GM12891 (cell line): ENCODE data around the gene COL4A6.

Source experiments
- PAX5 ChIP-seq: IDR thresholded peaks from 2 replicates; pipeline ENCODE4 v1.6.1; 2011; ENCODE audit warnings: low read length, moderate library complexity, mild to moderate bottlenecking; ENCODE audit not compliant: insufficient read depth, severe bottlenecking
- POLR2A ChIP-seq: IDR thresholded peaks from 2 replicates; pipeline ENCODE4 v1.6.1; 2011; ENCODE audit warnings: low read depth, low read length, control low read depth
- POLR2AphosphoS5 ChIP-seq: IDR thresholded peaks from 2 replicates; pipeline ENCODE4 v1.6.1; 2011; ENCODE audit warnings: low read depth, low read length, control low read depth
- SPI1 ChIP-seq: IDR thresholded peaks from 2 replicates; pipeline ENCODE4 v1.6.1; 2011; ENCODE audit warnings: low read depth, low read length, control low read depth
- TAF1 ChIP-seq: IDR thresholded peaks from 2 replicates; pipeline ENCODE4 v1.6.1; 2011; ENCODE audit warnings: low read depth, low read length, control low read depth

DNA sequence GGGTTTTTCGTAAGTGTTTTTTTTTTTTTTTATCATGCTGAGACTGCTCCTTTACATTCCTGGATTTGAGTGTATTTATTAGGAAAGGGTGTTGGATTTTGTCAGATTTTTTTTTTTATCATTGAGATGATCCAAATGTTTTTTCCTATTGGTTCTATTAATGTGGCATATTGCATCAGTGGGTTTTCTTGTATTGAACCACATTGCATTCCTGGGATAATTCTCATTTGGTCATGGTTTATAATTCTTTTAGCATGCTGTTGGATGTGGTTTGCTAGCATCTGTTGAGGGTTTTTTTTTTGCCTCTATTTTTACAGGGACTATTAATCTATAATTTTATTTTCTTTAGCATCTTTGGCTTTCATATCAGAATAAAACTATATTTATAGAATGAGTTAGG, 30.3 kb upstream of the COL4A6 start:
- TF ChIP-seq PAX5, result no peak
- TF ChIP-seq POLR2AphosphoS5, result no peak
- no peak for TF ChIP-seq POLR2A
- no peak for TF ChIP-seq TAF1
- TF ChIP-seq SPI1, result no peak
